HG02943 (cell line): ENCODE measurements around the gene EVPL.
"Not testable (repeated sequence)": the region's sequence is repeated elsewhere in the genome, so short reads cannot be mapped to it uniquely, and the experiment has no call there.

Experiments
- ATAC-seq: cut with Tn5 transposase; IDR thresholded peaks from one replicate; pipeline ENCODE4 v1.9.1; 2021; ENCODE audit warnings: mild to moderate bottlenecking, low read depth, moderate library complexity; ENCODE audit not compliant: unreplicated experiment

Gene EVPL

GRCh38 chr17:76027159-76027839, at the start of gene EVPL:
Gene EVPL (minus strand): TSS chr17:76027306. CDS start chr17:76027198, 108 bp downstream.
- ATAC-seq: no peak

GRCh38 chr17:76076146-76076764, 49.1 kb upstream of the EVPL start:
- ATAC-seq: no peak

GRCh38 chr17:76075364-76076145, 48.4 kb upstream of the EVPL start:
- ATAC-seq: no peak

GRCh38 chr17:76074390-76075363, 47.6 kb upstream of the EVPL start, which contains the start of gene GALR2:
Gene GALR2 (plus strand): TSS chr17:76074781. CDS start chr17:76074884, 103 bp downstream.
- ATAC-seq: no peak

- peak; percentile 68 for ATAC-seq
Observed at GRCh38 chr17:76072148-76072858, 45.2 kb upstream of the EVPL start, which contains the start of gene SRP68. Gene SRP68 (minus strand): TSS chr17:76072517. CDS start chr17:76072491, 26 bp downstream.

GRCh38 chr17:76071531-76072147, 44.5 kb upstream of the EVPL start:
- no peak for ATAC-seq

- no peak for ATAC-seq
Observed at GRCh38 chr17:76065775-76066174, 38.7 kb upstream of the EVPL start.

GRCh38 chr17:76063875-76064546, 36.9 kb upstream of the EVPL start:
- ATAC-seq: no peak

GRCh38 chr17:76058264-76058663, 31.2 kb upstream of the EVPL start:
- not testable (repeated sequence) for ATAC-seq

- no peak for ATAC-seq
Observed at GRCh38 chr17:76056882-76057281, 29.8 kb upstream of the EVPL start.

- no peak for ATAC-seq
Observed at GRCh38 chr17:76054112-76054476, 27.0 kb upstream of the EVPL start.

GRCh38 chr17:76053246-76054111, 26.4 kb upstream of the EVPL start:
- ATAC-seq: no peak

- no peak for ATAC-seq
Observed at GRCh38 chr17:76051561-76051960, 24.5 kb upstream of the EVPL start.

GRCh38 chr17:76050538-76051467, 23.7 kb upstream of the EVPL start:
- no peak for ATAC-seq

GRCh38 chr17:76049836-76050537, 22.9 kb upstream of the EVPL start:
- ATAC-seq: no peak

GRCh38 chr17:76049239-76049638, 22.1 kb upstream of the EVPL start:
- ATAC-seq: no peak
